Right lobe of liver (tissue), 4 donors: ENCODE data around the gene BUB1B.

Experiments used
- POLR2A ChIP-seq: fragments of 450-650 bp; IDR thresholded peaks from one replicate; pipeline ENCODE4 v1.6.1; 2017; ENCODE audit warnings: antibody characterized with exemption, mild to moderate bottlenecking
- TF ChIP-seq, protein P1 (sequence below), 4 donors: fragments of 200-600 bp in 3 of 4; fragments of 450-650 bp in 1 of 4; IDR thresholded peaks; one replicate each; pipeline versions ENCODE4 v1.5.1 to v1.8.0; 2016 to 2022; ENCODE audit warnings: antibody characterized with exemption in 4 of 4, mild to moderate bottlenecking in 2 of 4
- donor health status: DM: no; HTN: no; CAD: no.
- donor health status: DM: no; HTN: no; CAD: no.
- donor health status: DM: no; HTN: yes; CAD: no.

GRCh38 chr15:40112789-40113188 is 48.1 kb upstream of the BUB1B start:
- TF ChIP-seq, protein P1, sequence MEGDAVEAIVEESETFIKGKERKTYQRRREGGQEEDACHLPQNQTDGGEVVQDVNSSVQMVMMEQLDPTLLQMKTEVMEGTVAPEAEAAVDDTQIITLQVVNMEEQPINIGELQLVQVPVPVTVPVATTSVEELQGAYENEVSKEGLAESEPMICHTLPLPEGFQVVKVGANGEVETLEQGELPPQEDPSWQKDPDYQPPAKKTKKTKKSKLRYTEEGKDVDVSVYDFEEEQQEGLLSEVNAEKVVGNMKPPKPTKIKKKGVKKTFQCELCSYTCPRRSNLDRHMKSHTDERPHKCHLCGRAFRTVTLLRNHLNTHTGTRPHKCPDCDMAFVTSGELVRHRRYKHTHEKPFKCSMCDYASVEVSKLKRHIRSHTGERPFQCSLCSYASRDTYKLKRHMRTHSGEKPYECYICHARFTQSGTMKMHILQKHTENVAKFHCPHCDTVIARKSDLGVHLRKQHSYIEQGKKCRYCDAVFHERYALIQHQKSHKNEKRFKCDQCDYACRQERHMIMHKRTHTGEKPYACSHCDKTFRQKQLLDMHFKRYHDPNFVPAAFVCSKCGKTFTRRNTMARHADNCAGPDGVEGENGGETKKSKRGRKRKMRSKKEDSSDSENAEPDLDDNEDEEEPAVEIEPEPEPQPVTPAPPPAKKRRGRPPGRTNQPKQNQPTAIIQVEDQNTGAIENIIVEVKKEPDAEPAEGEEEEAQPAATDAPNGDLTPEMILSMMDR (IDR thresholded peaks at IDR 0.05), result no peak
- TF ChIP-seq POLR2A, result no peak
